GM18858 (cell line): ENCODE data around the gene MRTO4.
"Not testable (repeated sequence)": the region's sequence is repeated elsewhere in the genome, so short reads cannot be mapped to it uniquely, and the experiment has no call there.

ENCODE experiments used
- ATAC-seq: cut with Tn5 transposase; IDR thresholded peaks from one replicate; pipeline ENCODE4 v1.9.1; 2021; ENCODE audit not compliant: unreplicated experiment

MRTO4 gene

GRCh38 chr1:19251305-19252196 is at the start of gene MRTO4, which contains the start of gene EMC1:
MRTO4 (plus strand) TSS chr1:19251805; CDS start chr1:19251836, 31 bp downstream.
EMC1 (minus strand) TSS chr1:19251524; CDS start chr1:19251509, 15 bp downstream.
- peak; percentile 67 for ATAC-seq

GRCh38 chr1:19202396-19202795 is 49.2 kb upstream of the MRTO4 start:
- no peak for ATAC-seq

- no peak for ATAC-seq
Measured at GRCh38 chr1:19203440-19203839, 48.2 kb upstream of the MRTO4 start.

- ATAC-seq = no peak
Measured at GRCh38 chr1:19204446-19205266, 46.9 kb upstream of the MRTO4 start.

- no peak for ATAC-seq
Measured at GRCh38 chr1:19205403-19205802, 46.2 kb upstream of the MRTO4 start.

GRCh38 chr1:19205845-19206244 is 45.8 kb upstream of the MRTO4 start:
- ATAC-seq = no peak

GRCh38 chr1:19206947-19207346 is 44.7 kb upstream of the MRTO4 start:
- ATAC-seq = no peak

GRCh38 chr1:19208710-19209438 is 42.7 kb upstream of the MRTO4 start:
- no peak for ATAC-seq

- peak; percentile 31 for ATAC-seq
Measured at GRCh38 chr1:19209439-19209989, 42.1 kb upstream of the MRTO4 start.

GRCh38 chr1:19209990-19210771 is 41.4 kb upstream of the MRTO4 start, which contains the start of gene UBR4:
UBR4 (minus strand) TSS chr1:19210266; CDS start chr1:19210248, 18 bp downstream.
- peak; percentile 61 for ATAC-seq

GRCh38 chr1:19210772-19211549 is 40.6 kb upstream of the MRTO4 start:
- ATAC-seq = no peak

GRCh38 chr1:19212167-19212566 is 39.4 kb upstream of the MRTO4 start:
- ATAC-seq = no peak

- no peak for ATAC-seq
Measured at GRCh38 chr1:19213580-19213979, 38.0 kb upstream of the MRTO4 start.

GRCh38 chr1:19216585-19216984 is 35.0 kb upstream of the MRTO4 start:
- not testable (repeated sequence) for ATAC-seq

- no peak for ATAC-seq
Measured at GRCh38 chr1:19219451-19219850, 32.2 kb upstream of the MRTO4 start.

- no peak for ATAC-seq
Measured at GRCh38 chr1:19220080-19220846, 31.3 kb upstream of the MRTO4 start.

- ATAC-seq = no peak
Measured at GRCh38 chr1:19220991-19221390, 30.6 kb upstream of the MRTO4 start.

- ATAC-seq = no peak
Measured at GRCh38 chr1:19222573-19222972, 29.0 kb upstream of the MRTO4 start.
